Measurements from ENCODE around the gene CARMIL1.
A peak's percentile ranks its signal among the peaks of the same experiment; 100 is the strongest.

CARMIL1 gene

GRCh38 chr6:25476126-25476525 lies 197.0 kb downstream of the CARMIL1 start:
- TF ChIP-seq ZFP30 (CRISPR knock-in tag; IDR thresholded peaks at IDR 0.05) (no peak), PPARA (CRISPR knock-in tag; IDR thresholded peaks at IDR 0.05; ENCODE audit: borderline replicate concordance) (no peak), ZNF565 (CRISPR knock-in tag; conservative IDR thresholded peaks at IDR 0.05; ENCODE audit: low read depth) (no peak), ESRRG (CRISPR knock-in tag; IDR thresholded peaks at IDR 0.05) (no peak), GLIS3 (CRISPR knock-in tag; IDR thresholded peaks at IDR 0.05) (no peak), TOX (CRISPR knock-in tag; IDR thresholded peaks at IDR 0.05; ENCODE audit: borderline replicate concordance) (no peak)
- ATAC-seq: no peak

- ATAC-seq: peak; percentile 89
- TF ChIP-seq ISL1 (CRISPR knock-in tag; IDR thresholded peaks at IDR 0.05) (no peak), PPARA (CRISPR knock-in tag; IDR thresholded peaks at IDR 0.05; ENCODE audit: borderline replicate concordance) (no peak), GLIS3 (CRISPR knock-in tag; IDR thresholded peaks at IDR 0.05) (no peak), RARB (CRISPR knock-in tag; IDR thresholded peaks at IDR 0.05) (no peak), OSR1 (CRISPR knock-in tag; IDR thresholded peaks at IDR 0.05) (no peak), ESRRG (CRISPR knock-in tag; IDR thresholded peaks at IDR 0.05) (no peak), SNAI2 (CRISPR knock-in tag; IDR thresholded peaks at IDR 0.05) (no peak), ARNTL (CRISPR knock-in tag; IDR thresholded peaks at IDR 0.05; ENCODE audit: borderline replicate concordance, low read depth) (no peak), CSRNP3 (CRISPR knock-in tag; IDR thresholded peaks at IDR 0.05) (no peak), POU6F1 (CRISPR knock-in tag; IDR thresholded peaks at IDR 0.05; ENCODE audit: borderline replicate concordance, low read depth) (no peak), TSHZ2 (CRISPR knock-in tag; IDR thresholded peaks at IDR 0.05) (no peak), ZNF70 (CRISPR knock-in tag; IDR thresholded peaks at IDR 0.05) (no peak), ZC3H10 (CRISPR knock-in tag; IDR thresholded peaks at IDR 0.05) (no peak), BACH2 (CRISPR knock-in tag; IDR thresholded peaks at IDR 0.05; ENCODE audit: borderline replicate concordance) (no peak)
Measured at GRCh38 chr6:25477006-25477590, 197.9 kb downstream of the CARMIL1 start.

GRCh38 chr6:25478973-25479372 lies 199.8 kb downstream of the CARMIL1 start:
- TF ChIP-seq BACH2 (CRISPR knock-in tag; IDR thresholded peaks at IDR 0.05; ENCODE audit: borderline replicate concordance) (no peak), CSRNP3 (CRISPR knock-in tag; IDR thresholded peaks at IDR 0.05) (no peak), CSDC2 (CRISPR knock-in tag; IDR thresholded peaks at IDR 0.05) (no peak), ISL1 (CRISPR knock-in tag; IDR thresholded peaks at IDR 0.05) (no peak)
- no peak for ATAC-seq

GRCh38 chr6:25481267-25481666 lies 202.1 kb downstream of the CARMIL1 start:
- ATAC-seq: no peak
- TF ChIP-seq SNAI2 (CRISPR knock-in tag; IDR thresholded peaks at IDR 0.05) (no peak), ISL1 (CRISPR knock-in tag; IDR thresholded peaks at IDR 0.05) (no peak), RARB (CRISPR knock-in tag; IDR thresholded peaks at IDR 0.05) (no peak), ESRRG (CRISPR knock-in tag; IDR thresholded peaks at IDR 0.05) (no peak), ARNTL (CRISPR knock-in tag; IDR thresholded peaks at IDR 0.05; ENCODE audit: borderline replicate concordance, low read depth) (no peak), ZFP3 (CRISPR knock-in tag; IDR thresholded peaks at IDR 0.05) (no peak), TCF4 (CRISPR knock-in tag; IDR thresholded peaks at IDR 0.05; ENCODE audit: borderline replicate concordance) (no peak), CSDC2 (CRISPR knock-in tag; IDR thresholded peaks at IDR 0.05) (no peak), CSRNP3 (CRISPR knock-in tag; IDR thresholded peaks at IDR 0.05) (no peak), TSHZ2 (CRISPR knock-in tag; IDR thresholded peaks at IDR 0.05) (no peak), ZFP30 (CRISPR knock-in tag; IDR thresholded peaks at IDR 0.05) (no peak), PATZ1 (CRISPR knock-in tag; IDR thresholded peaks at IDR 0.05; ENCODE audit: borderline replicate concordance) (no peak), GLIS3 (CRISPR knock-in tag; IDR thresholded peaks at IDR 0.05) (no peak)
